HFFc6 (cell line): Measurements from ENCODE around the gene UNC5C. TPM values are rescaled to one million over a fixed set of nuclear protein-coding genes. Genes with fewer than 3 reads are reported as not detected.

ENCODE experiments used
- DNase-seq: peaks from one replicate; pipeline ENCODE4 v3.0.0-alpha.2; 2018
- H3K27ac Mint-ChIP-seq: 2 replicates; pipeline ENCODE4 v1.8.0; 2020; ENCODE audit warnings: mild to moderate bottlenecking, mixed read lengths
- H3K27me3 Mint-ChIP-seq: 2 replicates; pipeline ENCODE4 v1.8.0; 2021; ENCODE audit warnings: mild to moderate bottlenecking, moderate library complexity, mixed read lengths; ENCODE audit not compliant: insufficient read depth
- H3K36me3 Mint-ChIP-seq: 2 replicates; pipeline ENCODE4 v1.8.0; 2021; ENCODE audit warnings: low read depth, mixed read lengths
- H3K4me1 Mint-ChIP-seq: 2 replicates; pipeline ENCODE4 v1.8.0; 2020; ENCODE audit warnings: low read depth, mixed read lengths
- H3K4me3 Mint-ChIP-seq: 2 replicates; pipeline ENCODE4 v1.8.0; 2020; ENCODE audit warnings: mild to moderate bottlenecking, moderate library complexity, mixed read lengths
- H3K9me3 Mint-ChIP-seq: 2 replicates; pipeline ENCODE4 v1.8.0; 2020; ENCODE audit warnings: mild to moderate bottlenecking, mixed read lengths
- total RNA-seq, 6 experiments: library from RNA; stranded (reverse); fragmentation: NEBNext Ultra II Directional; extraction: Animal tissue kit (Norgen Biotek cat#: 25700); gene quantifications; 2 replicates in 1 of 6; 3 replicates in 5 of 6; pipeline ENCODE4 v1.2.3, GENCODE V29; 2021
- TF ChIP-seq, protein P1 (sequence below): fragments of 200-600 bp; sonication (generic); IDR thresholded peaks from 2 replicates; pipeline ENCODE4 v1.5.0; 2021; ENCODE audit warnings: antibody characterized with exemption, mild to moderate bottlenecking

Gene UNC5C
- total RNA-seq, 6 experiments from 2014 or later, result not detected

DNA sequence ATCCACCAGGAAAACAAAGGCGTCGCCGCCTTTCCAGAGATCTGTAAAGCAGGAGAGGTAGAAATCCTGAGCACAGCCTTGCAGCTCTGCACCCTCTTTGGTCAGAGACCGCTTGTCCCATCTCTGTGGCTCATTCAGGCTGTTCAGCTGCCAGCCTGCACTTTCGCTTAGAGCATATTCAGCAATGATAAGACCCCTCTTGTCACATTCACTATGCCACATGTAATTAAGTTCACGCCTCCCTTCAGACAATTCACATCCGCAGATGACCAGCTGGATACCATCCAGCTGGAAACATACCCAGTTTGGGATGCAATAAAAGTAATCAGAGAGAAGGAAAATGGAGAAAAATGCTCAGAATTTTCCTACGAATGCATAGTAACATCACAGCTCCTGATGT is 335.4 kb downstream of the UNC5C start:
- Mint-ChIP-seq H3K36me3 (no peaks in the 10 kb centered on the region), H3K27ac (no peak overlapping the region), H3K27me3 (peaks cover 1% of the 10 kb centered on the region), H3K9me3 (no peaks in the 10 kb centered on the region), H3K4me3 (no peak overlapping the region), H3K4me1 (no peaks in the 10 kb centered on the region)
- TF ChIP-seq, protein P1, sequence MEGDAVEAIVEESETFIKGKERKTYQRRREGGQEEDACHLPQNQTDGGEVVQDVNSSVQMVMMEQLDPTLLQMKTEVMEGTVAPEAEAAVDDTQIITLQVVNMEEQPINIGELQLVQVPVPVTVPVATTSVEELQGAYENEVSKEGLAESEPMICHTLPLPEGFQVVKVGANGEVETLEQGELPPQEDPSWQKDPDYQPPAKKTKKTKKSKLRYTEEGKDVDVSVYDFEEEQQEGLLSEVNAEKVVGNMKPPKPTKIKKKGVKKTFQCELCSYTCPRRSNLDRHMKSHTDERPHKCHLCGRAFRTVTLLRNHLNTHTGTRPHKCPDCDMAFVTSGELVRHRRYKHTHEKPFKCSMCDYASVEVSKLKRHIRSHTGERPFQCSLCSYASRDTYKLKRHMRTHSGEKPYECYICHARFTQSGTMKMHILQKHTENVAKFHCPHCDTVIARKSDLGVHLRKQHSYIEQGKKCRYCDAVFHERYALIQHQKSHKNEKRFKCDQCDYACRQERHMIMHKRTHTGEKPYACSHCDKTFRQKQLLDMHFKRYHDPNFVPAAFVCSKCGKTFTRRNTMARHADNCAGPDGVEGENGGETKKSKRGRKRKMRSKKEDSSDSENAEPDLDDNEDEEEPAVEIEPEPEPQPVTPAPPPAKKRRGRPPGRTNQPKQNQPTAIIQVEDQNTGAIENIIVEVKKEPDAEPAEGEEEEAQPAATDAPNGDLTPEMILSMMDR, result no peak
- DNase-seq, result no peak

DNA sequence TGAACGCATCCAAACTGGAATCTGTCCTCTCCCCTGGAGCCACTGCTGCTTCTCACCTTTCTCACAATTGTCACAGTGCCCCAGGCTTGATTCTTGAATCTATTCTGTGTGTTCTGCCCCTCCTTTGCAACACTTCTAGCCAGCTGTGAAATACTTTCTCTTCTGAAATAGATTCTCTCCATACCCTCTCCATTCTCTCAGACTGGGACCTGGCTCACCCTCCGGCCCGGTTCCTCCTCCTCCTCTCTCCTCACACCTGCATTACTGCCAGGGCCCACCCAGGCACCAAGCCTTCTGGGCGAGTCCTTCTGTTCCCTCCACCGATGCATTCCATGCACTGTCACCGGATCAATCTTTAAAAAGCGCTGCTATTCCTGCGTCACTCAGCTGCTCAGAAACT is 336.1 kb downstream of the UNC5C start:
- peaks cover 1% of the 10 kb centered on the region for H3K27me3 Mint-ChIP-seq
- H3K4me1 Mint-ChIP-seq, result no peaks in the 10 kb centered on the region
- no peaks in the 10 kb centered on the region for H3K9me3 Mint-ChIP-seq
- TF ChIP-seq, protein P1, result no peak
- H3K4me3 Mint-ChIP-seq, result no peak overlapping the region
- DNase-seq, result no peak
- no peak overlapping the region for H3K27ac Mint-ChIP-seq
- no peaks in the 10 kb centered on the region for H3K36me3 Mint-ChIP-seq

DNA sequence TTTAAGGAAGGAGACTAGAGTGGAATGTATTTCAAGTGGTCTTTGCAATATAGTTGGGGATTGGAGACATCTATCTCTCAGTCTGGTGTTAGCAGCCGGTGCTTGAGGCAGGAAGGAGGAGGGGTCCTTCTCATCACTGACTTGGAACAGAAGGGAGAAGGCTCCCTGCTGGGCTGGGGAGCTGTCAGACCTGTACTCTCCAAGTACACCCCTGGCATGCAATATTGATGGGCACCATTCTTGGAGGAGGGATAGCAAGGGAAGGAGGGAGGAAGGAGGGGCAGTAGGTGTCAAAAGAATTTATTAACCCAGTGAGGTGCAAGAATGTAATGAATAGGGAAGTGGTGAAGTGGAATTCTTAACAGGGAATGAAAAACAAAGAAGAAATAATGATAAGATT is 338.8 kb downstream of the UNC5C start:
- no peak overlapping the region for H3K4me3 Mint-ChIP-seq
- H3K27me3 Mint-ChIP-seq, result peaks cover 1% of the 10 kb centered on the region
- no peak for DNase-seq
- H3K9me3 Mint-ChIP-seq, result no peaks in the 10 kb centered on the region
- no peaks in the 10 kb centered on the region for H3K4me1 Mint-ChIP-seq
- no peak overlapping the region for H3K27ac Mint-ChIP-seq
- H3K36me3 Mint-ChIP-seq, result no peaks in the 10 kb centered on the region
- TF ChIP-seq, protein P1, result no peak

DNA sequence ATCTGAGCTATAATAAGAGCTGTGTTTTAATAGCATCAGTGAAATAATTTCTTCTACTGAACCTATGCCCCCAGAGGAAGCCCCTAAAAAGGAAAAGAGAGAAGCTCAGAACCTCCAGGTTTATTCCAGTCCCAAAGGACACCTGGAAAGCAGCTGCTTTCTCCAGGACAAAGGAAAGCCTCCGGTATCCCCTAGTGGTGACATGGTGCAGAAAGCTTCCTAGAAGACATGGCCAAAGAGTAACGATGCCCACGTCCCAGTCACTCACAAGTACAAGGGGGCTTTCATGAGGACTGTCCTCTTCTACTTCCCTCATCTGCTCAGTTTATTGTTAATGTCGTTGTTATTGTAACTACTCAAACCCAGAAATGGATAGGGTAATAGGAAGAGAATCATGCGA is 343.9 kb downstream of the UNC5C start:
- Mint-ChIP-seq H3K36me3 (no peaks in the 10 kb centered on the region), H3K4me1 (no peaks in the 10 kb centered on the region), H3K4me3 (no peak overlapping the region), H3K9me3 (no peaks in the 10 kb centered on the region; the same call in 1 of the 2 replicates), H3K27me3 (peaks cover 2% of the 10 kb centered on the region), H3K27ac (no peak overlapping the region)
- DNase-seq, result no peak
- TF ChIP-seq, protein P1, result peak; percentile 27; the same call in 1 of the 2 replicates

DNA sequence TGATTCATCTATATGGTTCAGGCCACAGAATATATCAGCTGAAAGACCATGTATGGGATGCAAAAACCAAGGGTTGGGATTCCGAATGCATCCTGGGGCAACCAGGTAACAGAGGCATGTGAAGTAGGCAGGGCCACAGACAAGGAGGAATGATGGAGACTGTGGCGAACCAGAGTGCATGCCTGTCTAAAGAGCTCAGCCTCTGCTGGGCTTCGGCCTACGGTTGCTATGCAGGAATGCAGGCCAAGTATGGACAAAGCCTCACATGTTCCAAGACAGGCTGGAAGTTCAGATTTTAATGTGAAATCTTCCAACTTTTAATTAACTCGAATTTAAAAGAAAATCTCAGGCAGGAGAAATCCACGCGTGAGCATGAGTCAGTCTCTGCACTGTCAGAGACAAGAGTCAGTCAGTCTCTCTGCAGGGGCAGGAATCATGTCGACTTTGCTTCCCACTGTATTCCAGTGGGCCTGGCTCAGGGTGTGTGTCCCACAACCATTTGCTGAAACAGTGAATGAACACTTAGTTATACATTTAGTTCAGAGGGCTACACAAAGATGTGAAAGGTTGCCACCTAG is 344.4 kb downstream of the UNC5C start:
- no peaks in the 10 kb centered on the region; the same call in 1 of the 2 replicates for H3K9me3 Mint-ChIP-seq
- peaks cover 2% of the 10 kb centered on the region for H3K27me3 Mint-ChIP-seq
- DNase-seq, result no peak
- H3K36me3 Mint-ChIP-seq, result no peaks in the 10 kb centered on the region
- no peak overlapping the region for H3K27ac Mint-ChIP-seq
- TF ChIP-seq, protein P1, result no peak
- no peaks in the 10 kb centered on the region for H3K4me1 Mint-ChIP-seq
- H3K4me3 Mint-ChIP-seq, result no peak overlapping the region
